Osteocyte (in vitro differentiated cells): ENCODE measurements around the gene MAPK8IP3. TPM values are rescaled to one million over a fixed set of nuclear protein-coding genes. Genes with fewer than 3 reads are reported as not detected.
A peak's percentile ranks its signal among the peaks of the same experiment; 100 is the strongest.

Experiments
- DNase-seq: peaks from one replicate; pipeline ENCODE4 v3.0.0; 2021; ENCODE audit warnings: mixed read lengths; ENCODE audit not compliant: unreplicated experiment; ENCODE audit errors: extremely low spot score
- H3K27ac Mint-ChIP-seq: one replicate; pipeline ENCODE4 v1.8.0; 2021; ENCODE audit warnings: mild to moderate bottlenecking, mixed read lengths; ENCODE audit not compliant: unreplicated experiment
- H3K27me3 Mint-ChIP-seq: one replicate; pipeline ENCODE4 v1.8.0; 2021; ENCODE audit warnings: mixed read lengths; ENCODE audit not compliant: unreplicated experiment
- H3K36me3 Mint-ChIP-seq: one replicate; pipeline ENCODE4 v1.8.0; 2021; ENCODE audit warnings: mixed read lengths; ENCODE audit not compliant: unreplicated experiment
- H3K4me1 Mint-ChIP-seq: one replicate; pipeline ENCODE4 v1.8.0; 2021; ENCODE audit warnings: mixed read lengths; ENCODE audit not compliant: unreplicated experiment
- H3K4me3 Mint-ChIP-seq: one replicate; pipeline ENCODE4 v1.8.0; 2021; ENCODE audit warnings: mild to moderate bottlenecking, moderate library complexity, mixed read lengths; ENCODE audit not compliant: unreplicated experiment
- H3K9me3 Mint-ChIP-seq: one replicate; pipeline ENCODE4 v1.8.0; 2021; ENCODE audit warnings: mixed read lengths; ENCODE audit not compliant: unreplicated experiment
- total RNA-seq: library from RNA; stranded (reverse); gene quantifications from 2 replicates; pipeline ENCODE4 v1.2.1, GENCODE V29; 2021
- TF ChIP-seq, protein P1 (sequence below): fragments of 200-600 bp; sonication (generic); IDR thresholded peaks from 2 replicates; pipeline ENCODE4 v1.5.0; 2021; ENCODE audit warnings: antibody characterized with exemption, mild to moderate bottlenecking, moderate library complexity

The MAPK8IP3 gene
- total RNA-seq, 1 donor from 2014 or later, result 105 TPM

DNA sequence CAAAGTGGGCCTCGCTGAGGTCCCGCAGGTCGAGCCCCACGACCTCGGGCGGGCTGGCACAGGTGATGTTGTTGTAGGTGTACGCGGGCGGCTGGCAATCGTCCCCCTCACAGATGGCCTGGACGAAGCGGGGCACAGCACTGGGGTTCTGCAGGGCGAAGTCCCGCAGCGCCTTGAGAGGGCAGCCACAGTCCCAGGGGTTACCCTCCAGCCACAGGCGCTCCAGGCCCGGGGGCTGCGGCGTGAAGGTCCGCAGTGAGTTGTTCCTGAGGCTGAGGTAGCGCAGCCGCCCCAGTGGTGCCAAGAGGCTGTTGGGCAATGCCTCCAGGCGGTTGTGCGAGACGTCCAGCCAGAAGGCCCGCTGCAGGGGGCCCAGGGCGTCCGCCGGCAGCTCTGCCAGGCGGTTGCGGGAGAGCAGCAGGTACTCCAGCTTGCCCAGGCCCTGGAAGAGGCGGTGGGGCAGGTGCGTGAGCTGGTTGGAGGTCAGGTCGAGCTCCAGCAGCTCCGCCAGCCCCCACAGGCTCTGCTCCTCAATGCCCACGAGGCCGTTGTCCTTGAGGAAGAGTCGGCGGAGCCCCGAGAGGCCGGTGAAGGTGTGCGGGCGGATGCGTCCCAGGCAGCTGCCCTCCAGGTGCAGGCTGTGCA lies 84.7 kb downstream of the MAPK8IP3 start:
- TF ChIP-seq, protein P1, sequence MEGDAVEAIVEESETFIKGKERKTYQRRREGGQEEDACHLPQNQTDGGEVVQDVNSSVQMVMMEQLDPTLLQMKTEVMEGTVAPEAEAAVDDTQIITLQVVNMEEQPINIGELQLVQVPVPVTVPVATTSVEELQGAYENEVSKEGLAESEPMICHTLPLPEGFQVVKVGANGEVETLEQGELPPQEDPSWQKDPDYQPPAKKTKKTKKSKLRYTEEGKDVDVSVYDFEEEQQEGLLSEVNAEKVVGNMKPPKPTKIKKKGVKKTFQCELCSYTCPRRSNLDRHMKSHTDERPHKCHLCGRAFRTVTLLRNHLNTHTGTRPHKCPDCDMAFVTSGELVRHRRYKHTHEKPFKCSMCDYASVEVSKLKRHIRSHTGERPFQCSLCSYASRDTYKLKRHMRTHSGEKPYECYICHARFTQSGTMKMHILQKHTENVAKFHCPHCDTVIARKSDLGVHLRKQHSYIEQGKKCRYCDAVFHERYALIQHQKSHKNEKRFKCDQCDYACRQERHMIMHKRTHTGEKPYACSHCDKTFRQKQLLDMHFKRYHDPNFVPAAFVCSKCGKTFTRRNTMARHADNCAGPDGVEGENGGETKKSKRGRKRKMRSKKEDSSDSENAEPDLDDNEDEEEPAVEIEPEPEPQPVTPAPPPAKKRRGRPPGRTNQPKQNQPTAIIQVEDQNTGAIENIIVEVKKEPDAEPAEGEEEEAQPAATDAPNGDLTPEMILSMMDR, result no peak
- H3K27me3 Mint-ChIP-seq, result no peaks in the 10 kb centered on the region
- no peaks in the 10 kb centered on the region for H3K9me3 Mint-ChIP-seq
- H3K4me3 Mint-ChIP-seq, result no peak overlapping the region
- peaks cover 5% of the 10 kb centered on the region for H3K36me3 Mint-ChIP-seq
- peak; percentile 84 for DNase-seq
- no peak overlapping the region for H3K27ac Mint-ChIP-seq
- H3K4me1 Mint-ChIP-seq, result no peaks in the 10 kb centered on the region

DNA sequence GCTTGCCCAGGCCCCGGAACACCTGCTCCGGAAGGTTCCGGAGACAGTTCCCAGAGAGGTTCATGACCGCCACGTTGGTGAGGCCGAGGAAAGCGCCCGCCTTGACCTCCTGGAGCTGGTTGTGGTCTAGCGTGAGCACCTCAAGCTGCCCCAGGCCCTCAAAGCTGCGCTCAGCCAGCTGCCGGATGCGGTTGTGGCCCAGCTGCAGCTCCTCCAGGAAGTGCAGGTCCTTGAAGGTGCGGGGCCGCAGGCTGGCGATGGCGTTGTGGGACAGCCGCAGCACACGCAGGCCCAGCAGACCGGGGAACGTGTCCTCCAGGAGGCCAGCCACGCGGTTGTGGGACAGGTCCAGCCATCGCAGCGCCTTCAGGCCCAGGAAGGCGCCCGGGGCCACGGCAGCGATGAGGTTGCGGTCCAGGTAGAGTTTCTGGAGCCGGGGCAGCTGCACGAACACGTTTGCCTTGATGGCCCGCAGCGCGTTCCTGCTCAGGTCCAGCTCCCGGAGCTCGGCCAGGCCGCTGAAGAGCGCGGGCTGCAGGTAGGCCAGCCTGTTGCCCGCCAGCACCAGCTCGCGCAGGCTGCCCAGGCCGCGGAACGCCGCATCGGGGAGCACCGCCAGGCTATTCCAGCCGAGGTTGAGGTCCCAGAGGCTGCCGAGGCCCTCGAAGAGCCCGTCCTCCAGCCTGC lies 85.4 kb downstream of the MAPK8IP3 start:
- no peaks in the 10 kb centered on the region for H3K9me3 Mint-ChIP-seq
- H3K27me3 Mint-ChIP-seq, result no peaks in the 10 kb centered on the region
- TF ChIP-seq, protein P1, result no peak
- no peaks in the 10 kb centered on the region for H3K4me1 Mint-ChIP-seq
- H3K36me3 Mint-ChIP-seq, result peaks cover 5% of the 10 kb centered on the region
- H3K27ac Mint-ChIP-seq, result no peak overlapping the region
- H3K4me3 Mint-ChIP-seq, result no peak overlapping the region
- peak; percentile 83 for DNase-seq

- H3K4me3 Mint-ChIP-seq, result no peak overlapping the region
- no peaks in the 10 kb centered on the region for H3K27me3 Mint-ChIP-seq
- H3K36me3 Mint-ChIP-seq, result peaks cover 4% of the 10 kb centered on the region
- no peaks in the 10 kb centered on the region for H3K9me3 Mint-ChIP-seq
- TF ChIP-seq, protein P1, result no peak
- no peak overlapping the region for H3K27ac Mint-ChIP-seq
- peak; percentile 84 for DNase-seq
- no peaks in the 10 kb centered on the region for H3K4me1 Mint-ChIP-seq
Measured at GRCh38 chr16:1791943-1792812, 86.2 kb downstream of the MAPK8IP3 start.

GRCh38 chr16:1792836-1793577 lies 87.0 kb downstream of the MAPK8IP3 start:
- H3K27ac Mint-ChIP-seq, result no peak overlapping the region
- H3K4me3 Mint-ChIP-seq, result no peak overlapping the region
- H3K27me3 Mint-ChIP-seq, result no peaks in the 10 kb centered on the region
- H3K9me3 Mint-ChIP-seq, result no peaks in the 10 kb centered on the region
- H3K4me1 Mint-ChIP-seq, result no peaks in the 10 kb centered on the region
- TF ChIP-seq, protein P1, result no peak
- peaks cover 7% of the 10 kb centered on the region for H3K36me3 Mint-ChIP-seq
- DNase-seq, result peak; percentile 82
